NT2/D1 (cell line): ENCODE measurements around the gene MPPED1.

Experiments
- DNase-seq: peaks from one replicate; pipeline ENCODE4 v3.0.0-alpha.2; 2011; ENCODE audit warnings: low read depth, low spot score
- H3K27me3 ChIP-seq: 2 replicates; pipeline ENCODE4 v1.6.0; 2011; ENCODE audit warnings: mild to moderate bottlenecking; ENCODE audit not compliant: insufficient read length, insufficient read depth
- H3K36me3 ChIP-seq: 2 replicates; pipeline ENCODE4 v1.6.1; 2011; ENCODE audit warnings: mild to moderate bottlenecking, low read length, mixed read lengths; ENCODE audit not compliant: insufficient read depth, insufficient read length
- H3K4me1 ChIP-seq: 2 replicates; pipeline ENCODE4 v1.5.1; 2011; ENCODE audit not compliant: insufficient read depth, insufficient read length
- H3K4me3 ChIP-seq: 2 replicates; pipeline ENCODE4 v1.5.1; 2011; ENCODE audit warnings: low read depth; ENCODE audit not compliant: insufficient read length
- H3K9ac ChIP-seq: 2 replicates; pipeline ENCODE4 v1.6.0; 2011; ENCODE audit warnings: low read depth; ENCODE audit not compliant: insufficient read length
- H3K9me3 ChIP-seq: 2 replicates; pipeline ENCODE4 v1.5.1; 2011; ENCODE audit warnings: mild to moderate bottlenecking, low read length; ENCODE audit not compliant: insufficient read depth
- SUZ12 ChIP-seq: IDR thresholded peaks from 2 replicates; pipeline ENCODE4 v1.6.1; 2011; ENCODE audit not compliant: insufficient read length, insufficient read depth; ENCODE audit errors: extremely low read depth
- YY1 ChIP-seq: IDR thresholded peaks from 2 replicates; pipeline ENCODE4 v1.6.1; 2011; ENCODE audit not compliant: insufficient read length, insufficient read depth
- ZNF274 ChIP-seq: IDR thresholded peaks from 2 replicates; pipeline ENCODE4 v1.6.1; 2011; ENCODE audit warnings: mild to moderate bottlenecking, low read depth, low read length

The MPPED1 gene

GRCh38 chr22:43488937-43489336, 77.1 kb downstream of the MPPED1 start:
- Histone ChIP-seq H3K27me3 (no peaks in the 10 kb centered on the region), H3K9me3 (no peaks in the 10 kb centered on the region), H3K36me3 (no peaks in the 10 kb centered on the region), H3K4me1 (no peaks in the 10 kb centered on the region), H3K9ac (no peak overlapping the region), H3K4me3 (no peak overlapping the region)
- no peak for TF ChIP-seq SUZ12
- no peak for TF ChIP-seq ZNF274
- no peak for TF ChIP-seq YY1
- DNase-seq: no peak

- no peaks in the 10 kb centered on the region for H3K27me3 ChIP-seq
- DNase-seq: no peak
- H3K9ac ChIP-seq: no peak overlapping the region
- H3K4me1 ChIP-seq: no peaks in the 10 kb centered on the region
- no peaks in the 10 kb centered on the region for H3K36me3 ChIP-seq
- no peaks in the 10 kb centered on the region for H3K9me3 ChIP-seq
- H3K4me3 ChIP-seq: no peak overlapping the region
- TF ChIP-seq YY1: no peak
- no peak for TF ChIP-seq SUZ12
- TF ChIP-seq ZNF274: no peak
These were observed 78.5 kb downstream of the MPPED1 start for GRCh38 chr22:43490311-43490710.

- no peaks in the 10 kb centered on the region for H3K36me3 ChIP-seq
- no peak for TF ChIP-seq SUZ12
- no peak for TF ChIP-seq YY1
- no peak for TF ChIP-seq ZNF274
- H3K9ac ChIP-seq: no peak overlapping the region
- no peaks in the 10 kb centered on the region for H3K9me3 ChIP-seq
- no peak for DNase-seq
- H3K4me1 ChIP-seq: no peaks in the 10 kb centered on the region
- H3K27me3 ChIP-seq: no peaks in the 10 kb centered on the region
- no peak overlapping the region for H3K4me3 ChIP-seq
These were observed 79.4 kb downstream of the MPPED1 start for GRCh38 chr22:43491177-43491576.

DNA sequence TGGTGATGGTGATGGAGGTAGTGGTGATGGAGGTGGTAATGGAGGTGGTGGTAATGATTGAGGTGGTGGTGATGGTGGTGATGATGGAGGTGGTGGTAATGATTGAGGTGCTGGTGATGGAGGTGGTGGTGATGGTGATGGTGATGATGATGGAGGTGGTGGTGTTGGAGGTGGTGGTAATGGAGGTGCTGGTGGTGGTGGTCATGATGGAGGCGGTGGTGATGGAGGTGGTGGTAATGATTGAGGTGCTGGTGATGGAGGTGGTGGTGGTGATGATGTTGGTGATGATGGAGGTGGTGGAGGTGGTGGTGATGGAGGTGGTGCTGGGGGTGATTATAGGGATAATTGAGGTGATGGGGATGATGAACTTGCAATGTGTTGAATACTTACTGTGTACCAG, 79.9 kb downstream of the MPPED1 start:
- TF ChIP-seq ZNF274 (no peak), SUZ12 (no peak), YY1 (no peak)
- Histone ChIP-seq H3K9ac (no peak overlapping the region), H3K36me3 (no peaks in the 10 kb centered on the region), H3K27me3 (no peaks in the 10 kb centered on the region), H3K4me1 (no peaks in the 10 kb centered on the region), H3K4me3 (no peak overlapping the region), H3K9me3 (no peaks in the 10 kb centered on the region)
- no peak for DNase-seq

DNA sequence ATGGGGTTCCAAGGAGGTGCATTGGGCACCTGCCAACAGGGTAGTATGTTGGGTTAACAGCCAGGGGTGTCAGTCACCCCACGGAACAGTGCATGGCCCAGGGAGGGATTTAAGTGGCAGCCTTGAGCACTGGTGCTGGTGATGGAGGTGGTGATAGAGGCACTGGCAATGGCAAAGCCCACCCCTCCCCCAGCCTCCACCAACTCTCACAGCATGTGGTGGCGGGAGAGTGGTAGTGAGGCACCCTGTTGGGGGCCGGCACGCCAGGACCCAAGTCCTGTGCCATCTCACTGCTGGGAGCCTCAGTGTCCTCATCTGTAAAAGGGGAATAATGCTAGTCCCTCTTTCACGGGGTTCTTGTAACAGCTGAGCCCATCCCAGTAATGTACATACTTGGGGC, 81.5 kb downstream of the MPPED1 start:
- TF ChIP-seq ZNF274 (no peak), SUZ12 (no peak)
- no peaks in the 10 kb centered on the region for H3K9me3 ChIP-seq
- H3K9ac ChIP-seq: no peak overlapping the region
- no peaks in the 10 kb centered on the region for H3K27me3 ChIP-seq
- H3K4me3 ChIP-seq: no peak overlapping the region
- H3K4me1 ChIP-seq: no peaks in the 10 kb centered on the region
- H3K36me3 ChIP-seq: no peaks in the 10 kb centered on the region
- no peak for DNase-seq

DNA sequence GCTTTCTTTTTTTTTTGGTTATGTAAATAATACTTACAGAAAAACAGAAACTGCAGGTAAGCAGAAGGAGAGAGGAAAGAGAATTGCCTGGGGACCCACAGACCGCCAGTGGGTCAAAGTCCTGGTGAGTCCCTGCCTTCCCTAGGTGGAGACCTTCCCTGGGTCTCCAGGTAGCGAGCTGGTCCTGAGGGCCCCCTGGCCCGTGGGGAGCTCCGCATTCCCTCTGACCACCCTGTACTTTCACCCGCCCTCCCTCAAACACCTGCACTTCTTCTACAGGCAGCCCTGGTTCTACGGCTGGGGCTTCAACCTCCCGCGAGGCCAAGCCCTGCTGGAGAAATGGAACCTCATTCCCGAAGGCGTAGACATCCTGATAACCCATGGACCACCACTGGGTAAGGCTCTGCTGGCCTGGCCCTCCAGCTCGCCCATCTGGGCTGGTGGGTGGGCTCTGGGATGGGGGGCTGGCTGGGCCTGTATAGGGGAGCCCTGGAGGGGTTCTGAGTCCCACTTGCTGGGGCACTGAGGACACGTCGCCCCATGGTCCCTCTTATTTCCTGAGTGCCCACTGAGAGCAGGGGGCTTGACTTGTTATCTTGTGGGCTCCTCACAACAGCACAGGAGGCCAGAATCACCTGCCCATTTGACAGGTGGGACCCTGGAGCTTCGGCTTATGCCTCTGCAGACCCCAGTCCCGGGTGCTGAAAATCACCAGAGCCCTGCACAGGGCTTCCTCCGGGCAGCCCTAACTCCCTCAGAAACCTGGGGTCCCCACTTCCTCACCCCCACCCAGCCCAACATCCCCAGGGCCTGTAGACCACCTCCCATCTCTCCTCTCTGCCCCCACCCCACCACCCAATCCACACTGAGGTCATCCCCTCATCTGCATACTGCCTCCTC, 86.4 kb downstream of the MPPED1 start:
- H3K36me3 ChIP-seq: no peaks in the 10 kb centered on the region
- H3K9ac ChIP-seq: no peak overlapping the region
- H3K4me1 ChIP-seq: no peaks in the 10 kb centered on the region
- no peaks in the 10 kb centered on the region for H3K9me3 ChIP-seq
- TF ChIP-seq ZNF274 (no peak), YY1 (no peak), SUZ12 (no peak)
- no peak overlapping the region for H3K4me3 ChIP-seq
- DNase-seq: no peak
- no peaks in the 10 kb centered on the region for H3K27me3 ChIP-seq

GRCh38 chr22:43498856-43499253, 87.0 kb downstream of the MPPED1 start:
- no peaks in the 10 kb centered on the region for H3K27me3 ChIP-seq
- H3K4me3 ChIP-seq: no peak overlapping the region
- H3K9ac ChIP-seq: no peak overlapping the region
- no peaks in the 10 kb centered on the region for H3K4me1 ChIP-seq
- TF ChIP-seq SUZ12 (no peak), YY1 (no peak), ZNF274 (no peak)
- H3K9me3 ChIP-seq: no peaks in the 10 kb centered on the region
- DNase-seq: no peak
- no peaks in the 10 kb centered on the region for H3K36me3 ChIP-seq
